OCI-LY7 (cell line): Measurements from ENCODE around the gene SIPA1L3.

ENCODE experiments used
- CTCF ChIP-seq: fragments of 200-600 bp; sonication (generic); conservative IDR thresholded peaks from 2 replicates; pipeline ENCODE4 v1.5.1; 2014; ENCODE audit warnings: mild to moderate bottlenecking, antibody characterized with exemption, low read length, moderate library complexity, mixed read lengths
- EZH2phosphoT487 ChIP-seq: fragments of 200-600 bp; sonication (generic); IDR thresholded peaks from 2 replicates; pipeline ENCODE4 v1.6.1; 2018; ENCODE audit warnings: low read depth, borderline replicate concordance, mild to moderate bottlenecking, mixed run types, antibody characterized with exemption, low read length, moderate library complexity, mixed read lengths

- TF ChIP-seq CTCF (no peak), EZH2phosphoT487 (no peak)
These were observed 169.3 kb downstream of the SIPA1L3 start for GRCh38 chr19:38076337-38076736.
